SK-N-SH (cell line): ENCODE data around the gene WIPF2. TPM values are rescaled to one million over a fixed set of nuclear protein-coding genes. Genes with fewer than 3 reads are reported as not detected.
"Not testable (repeated sequence)": the region's sequence is repeated elsewhere in the genome, so short reads cannot be mapped to it uniquely, and the experiment has no call there.

Source experiments
- CTCF ChIA-PET: fragments of 300-600, 350-600 bp; formaldehyde crosslinking; extraction: SDS; loops from one replicate; lab custom pipeline; 2021; lab: Yijun Ruan, JAX
- POLR2A ChIA-PET: fragments of 350-600 bp; sonication (Branson Sonifier 250); formaldehyde crosslinking; extraction: SDS; loops from one replicate; lab custom pipeline; 2020; ENCODE audit warnings: antibody characterized with exemption, inconsistent platforms; lab: Yijun Ruan, JAX
- DNase-seq: peaks from one replicate; pipeline ENCODE4 v3.0.0; 2012
- H2AFZ ChIP-seq: fragments of 200-600 bp; sonication (generic); 2 replicates; pipeline ENCODE4 v1.8.1; 2016; ENCODE audit warnings: antibody characterized with exemption, mild to moderate bottlenecking, low read depth
- H3F3A ChIP-seq: fragments of 200-600 bp; sonication (generic); replicated peaks from 2 replicates; pipeline ENCODE3; 2016; ENCODE audit warnings: antibody characterized with exemption, mild to moderate bottlenecking; ENCODE audit not compliant: insufficient read depth
- H3K27ac ChIP-seq, 2 experiments: fragments of 200-500 bp in 1 of 2; fragments of 200-600 bp in 1 of 2; sonication (Bioruptor generic) in 1 of 2; sonication (generic), shearing (Covaris generic) in 1 of 2; 2 replicates each; pipeline versions ENCODE4 v1.5.1 to v1.6.1; 2014 to 2016; ENCODE audit warnings: low read depth in 2 of 2, inconsistent platforms in 1 of 2, low read length in 1 of 2, mild to moderate bottlenecking in 1 of 2, mixed read lengths in 1 of 2
- H3K27me3 ChIP-seq: fragments of 200-600 bp; sonication (generic), shearing (Covaris generic); 2 replicates; pipeline ENCODE4 v1.6.1; 2016; ENCODE audit warnings: mixed run types; ENCODE audit not compliant: insufficient read depth
- H3K36me3 ChIP-seq, 2 experiments: fragments of 200-500 bp in 1 of 2; fragments of 200-600 bp in 1 of 2; sonication (Bioruptor generic) in 1 of 2; sonication (generic) in 1 of 2; replicated peaks in 1 of 2; 2 replicates each; pipeline versions ENCODE3 to v1.5.1; 2014 to 2016; ENCODE audit warnings: low read length in 1 of 2, mild to moderate bottlenecking in 1 of 2; ENCODE audit not compliant: insufficient read depth in 2 of 2, control insufficient read depth in 1 of 2
- H3K4me1 ChIP-seq, 2 experiments: fragments of 200-500 bp in 1 of 2; fragments of 200-600 bp in 1 of 2; sonication (Bioruptor generic) in 1 of 2; sonication (generic), shearing (Covaris generic) in 1 of 2; 2 replicates each; pipeline versions ENCODE4 v1.5.1 to v1.6.1; 2014 to 2016; ENCODE audit warnings: low read depth in 1 of 2, low read length in 1 of 2, mixed run types in 1 of 2; ENCODE audit not compliant: insufficient read depth in 2 of 2, control insufficient read depth in 1 of 2
- H3K4me2 ChIP-seq: fragments of 200-600 bp; sonication (generic), shearing (Covaris generic); 2 replicates; pipeline ENCODE4 v1.6.1; 2017; ENCODE audit warnings: mixed run types
- H3K4me3 ChIP-seq, 2 experiments: fragments of 200-500 bp in 1 of 2; fragments of 200-600 bp in 1 of 2; sonication (Bioruptor generic) in 1 of 2; sonication (generic), shearing (Covaris generic) in 1 of 2; 2 replicates each; pipeline versions ENCODE4 v1.5.1 to v1.8.1; 2014 to 2016; ENCODE audit warnings: low read depth in 2 of 2, inconsistent platforms in 1 of 2, low read length in 1 of 2, mild to moderate bottlenecking in 1 of 2, mixed read lengths in 1 of 2, moderate library complexity in 1 of 2
- H3K79me2 ChIP-seq: fragments of 200-600 bp; sonication (generic); 2 replicates; pipeline ENCODE4 v1.8.1; 2017; ENCODE audit warnings: mild to moderate bottlenecking; ENCODE audit not compliant: insufficient read depth
- H3K9ac ChIP-seq: fragments of 200-600 bp; sonication (generic); 2 replicates; pipeline ENCODE4 v1.6.1; 2017; ENCODE audit warnings: mixed run types
- H3K9me2 ChIP-seq: fragments of 200-600 bp; sonication (generic); 2 replicates; pipeline ENCODE4 v1.6.1; 2017; ENCODE audit warnings: mixed run types
- H3K9me3 ChIP-seq: fragments of 200-600 bp; sonication (generic); 2 replicates; pipeline ENCODE4 v1.6.1; 2017; ENCODE audit warnings: mixed run types, mild to moderate bottlenecking, moderate library complexity
- H4K20me1 ChIP-seq: fragments of 200-600 bp; sonication (generic); 2 replicates; pipeline ENCODE4 v1.6.1; 2017; ENCODE audit warnings: mild to moderate bottlenecking, mixed run types; ENCODE audit not compliant: insufficient read depth
- NFIC ChIP-seq: IDR thresholded peaks from 2 replicates; pipeline ENCODE4 v1.4.0; 2012; ENCODE audit warnings: borderline replicate concordance
- RAD21 ChIP-seq: IDR thresholded peaks from 2 replicates; pipeline ENCODE4 v1.6.1; 2012; ENCODE audit warnings: mild to moderate bottlenecking, low read length
- TCF12 ChIP-seq: IDR thresholded peaks from 2 replicates; pipeline ENCODE4 v1.4.0; 2012
- WGBS: methylation state at CpG from one replicate; pipeline ENCODE4 v1.1.6; 2017; ENCODE audit warnings: low lambda C conversion rate; 5-methylcytosine and 5-hydroxymethylcytosine counted together
- polyA plus RNA-seq, 3 experiments: library from polyadenylated mRNA; depleted of rRNA; stranded (reverse); fragments of >200 nt; gene quantifications; 2 replicates each; pipeline ENCODE4 v1.2.3, GENCODE V29; 2012
- TF ChIP-seq, protein P1 (sequence below): IDR thresholded peaks from 2 replicates; pipeline ENCODE4; 2012
- TF ChIP-seq, protein P2 (sequence below): IDR thresholded peaks from 2 replicates; pipeline ENCODE4 v1.6.1; 2012; ENCODE audit warnings: mild to moderate bottlenecking, low read depth, low read length, moderate library complexity
- TF ChIP-seq, protein P3 (sequence below): fragments of 150-350 bp; IDR thresholded peaks from 2 replicates; pipeline ENCODE4 v1.6.1; 2016; ENCODE audit warnings: mild to moderate bottlenecking, low read depth, low read length

WIPF2 gene
- polyA plus RNA-seq, 1 of the 3 experiments (the other 2 are of a cell fraction) = 6.8 TPM

DNA sequence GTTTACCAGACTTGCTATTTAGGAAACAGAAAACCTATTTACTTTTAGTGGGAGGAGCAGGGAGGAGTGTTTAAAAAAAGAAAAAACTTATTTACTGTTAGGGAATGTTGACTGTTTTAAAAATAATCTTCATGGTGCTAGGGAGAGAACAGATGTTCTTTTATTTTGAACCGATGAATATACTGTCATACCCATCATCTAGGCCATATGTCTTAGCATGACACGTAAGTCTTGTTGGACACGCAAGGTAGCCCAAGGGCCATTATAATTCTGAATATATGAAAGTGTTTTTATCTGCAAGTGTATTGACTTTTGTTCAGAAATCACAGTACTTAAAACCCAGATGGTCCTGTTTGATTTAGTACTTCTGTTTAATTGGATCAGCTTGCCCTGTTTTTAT is 11.6 kb downstream of the WIPF2 start:
- no peak for DNase-seq
- Histone ChIP-seq H3K79me2 (peaks cover 96% of the 10 kb centered on the region), H4K20me1 (peaks cover 19% of the 10 kb centered on the region), H3K4me3 (no peak overlapping the region), H3K27ac (peak overlapping the region in 1 of 2 experiments; percentile 35; a peak in 2 of 4 replicates), H3K9ac (no peak overlapping the region), H3F3A (peaks cover 7% of the 10 kb centered on the region), H3K4me1 (no peaks in the 10 kb centered on the region; a peak in 2 of 4 replicates), H3K4me2 (no peak overlapping the region), H3K9me3 (no peaks in the 10 kb centered on the region), H3K36me3 (peaks cover 4 to 29% of the 10 kb centered on the region in 2 experiments), H3K27me3 (no peaks in the 10 kb centered on the region), H3K9me2 (no peaks in the 10 kb centered on the region), H2AFZ (no peak overlapping the region)
- POLR2A ChIA-PET = no interaction called here
- 78% methylated on average over 3 of the region's 3 CpGs for WGBS
- CTCF ChIA-PET = interaction anchor here (0.8 to 2.0 kb wide), 6 partner anchors 10 to 60 kb away, joined by 3 to 4 read pairs (median 4); partner anchors contain the start of gene WIPF2
- TF ChIP-seq, protein P1, sequence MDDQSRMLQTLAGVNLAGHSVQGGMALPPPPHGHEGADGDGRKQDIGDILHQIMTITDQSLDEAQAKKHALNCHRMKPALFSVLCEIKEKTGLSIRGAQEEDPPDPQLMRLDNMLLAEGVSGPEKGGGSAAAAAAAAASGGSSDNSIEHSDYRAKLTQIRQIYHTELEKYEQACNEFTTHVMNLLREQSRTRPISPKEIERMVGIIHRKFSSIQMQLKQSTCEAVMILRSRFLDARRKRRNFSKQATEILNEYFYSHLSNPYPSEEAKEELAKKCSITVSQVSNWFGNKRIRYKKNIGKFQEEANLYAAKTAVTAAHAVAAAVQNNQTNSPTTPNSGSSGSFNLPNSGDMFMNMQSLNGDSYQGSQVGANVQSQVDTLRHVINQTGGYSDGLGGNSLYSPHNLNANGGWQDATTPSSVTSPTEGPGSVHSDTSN = no peak
- no peak for TF ChIP-seq NFIC
- no peak for TF ChIP-seq TCF12
- TF ChIP-seq, protein P2, sequence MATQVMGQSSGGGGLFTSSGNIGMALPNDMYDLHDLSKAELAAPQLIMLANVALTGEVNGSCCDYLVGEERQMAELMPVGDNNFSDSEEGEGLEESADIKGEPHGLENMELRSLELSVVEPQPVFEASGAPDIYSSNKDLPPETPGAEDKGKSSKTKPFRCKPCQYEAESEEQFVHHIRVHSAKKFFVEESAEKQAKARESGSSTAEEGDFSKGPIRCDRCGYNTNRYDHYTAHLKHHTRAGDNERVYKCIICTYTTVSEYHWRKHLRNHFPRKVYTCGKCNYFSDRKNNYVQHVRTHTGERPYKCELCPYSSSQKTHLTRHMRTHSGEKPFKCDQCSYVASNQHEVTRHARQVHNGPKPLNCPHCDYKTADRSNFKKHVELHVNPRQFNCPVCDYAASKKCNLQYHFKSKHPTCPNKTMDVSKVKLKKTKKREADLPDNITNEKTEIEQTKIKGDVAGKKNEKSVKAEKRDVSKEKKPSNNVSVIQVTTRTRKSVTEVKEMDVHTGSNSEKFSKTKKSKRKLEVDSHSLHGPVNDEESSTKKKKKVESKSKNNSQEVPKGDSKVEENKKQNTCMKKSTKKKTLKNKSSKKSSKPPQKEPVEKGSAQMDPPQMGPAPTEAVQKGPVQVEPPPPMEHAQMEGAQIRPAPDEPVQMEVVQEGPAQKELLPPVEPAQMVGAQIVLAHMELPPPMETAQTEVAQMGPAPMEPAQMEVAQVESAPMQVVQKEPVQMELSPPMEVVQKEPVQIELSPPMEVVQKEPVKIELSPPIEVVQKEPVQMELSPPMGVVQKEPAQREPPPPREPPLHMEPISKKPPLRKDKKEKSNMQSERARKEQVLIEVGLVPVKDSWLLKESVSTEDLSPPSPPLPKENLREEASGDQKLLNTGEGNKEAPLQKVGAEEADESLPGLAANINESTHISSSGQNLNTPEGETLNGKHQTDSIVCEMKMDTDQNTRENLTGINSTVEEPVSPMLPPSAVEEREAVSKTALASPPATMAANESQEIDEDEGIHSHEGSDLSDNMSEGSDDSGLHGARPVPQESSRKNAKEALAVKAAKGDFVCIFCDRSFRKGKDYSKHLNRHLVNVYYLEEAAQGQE = no peak
- TF ChIP-seq RAD21 = no peak
- TF ChIP-seq, protein P3, sequence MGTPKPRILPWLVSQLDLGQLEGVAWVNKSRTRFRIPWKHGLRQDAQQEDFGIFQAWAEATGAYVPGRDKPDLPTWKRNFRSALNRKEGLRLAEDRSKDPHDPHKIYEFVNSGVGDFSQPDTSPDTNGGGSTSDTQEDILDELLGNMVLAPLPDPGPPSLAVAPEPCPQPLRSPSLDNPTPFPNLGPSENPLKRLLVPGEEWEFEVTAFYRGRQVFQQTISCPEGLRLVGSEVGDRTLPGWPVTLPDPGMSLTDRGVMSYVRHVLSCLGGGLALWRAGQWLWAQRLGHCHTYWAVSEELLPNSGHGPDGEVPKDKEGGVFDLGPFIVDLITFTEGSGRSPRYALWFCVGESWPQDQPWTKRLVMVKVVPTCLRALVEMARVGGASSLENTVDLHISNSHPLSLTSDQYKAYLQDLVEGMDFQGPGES = no peak

DNA sequence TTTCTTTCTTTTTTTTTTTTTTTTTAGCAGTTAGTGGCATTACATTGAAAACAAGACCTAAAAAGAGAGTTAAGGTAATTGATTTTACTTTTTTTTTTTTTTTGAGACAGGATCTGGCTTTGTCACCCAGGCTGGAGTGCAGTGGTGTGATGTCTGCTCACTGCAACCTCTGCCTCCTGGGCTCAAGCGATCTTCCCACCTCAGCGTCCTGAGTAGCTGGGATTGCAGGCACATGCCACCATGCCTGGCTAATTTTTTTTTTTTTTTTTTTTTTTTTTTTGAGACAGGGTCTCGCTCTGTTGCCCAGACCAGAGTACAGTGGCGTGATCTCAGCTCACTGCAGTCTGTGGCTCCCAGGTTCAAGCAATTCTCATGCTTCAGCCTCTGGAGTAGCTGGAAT is 12.8 kb downstream of the WIPF2 start:
- not testable (repeated sequence) for H3K27ac ChIP-seq, H3K9ac ChIP-seq, H2AFZ ChIP-seq, H3K9me3 ChIP-seq, H3K9me2 ChIP-seq, H3K27me3 ChIP-seq, H3K4me3 ChIP-seq, H3F3A ChIP-seq, H3K4me2 ChIP-seq, DNase-seq, H3K4me1 ChIP-seq
- WGBS = 94% methylated on average over 4 of the region's 4 CpGs
- POLR2A ChIA-PET = interaction anchor here (0.7 kb wide), 1 partner anchor 111 kb away, joined by 5 read pairs; no protein-coding TSS in a partner anchor
- H4K20me1 ChIP-seq = peaks cover 17% of the 10 kb centered on the region; the same call in 1 of the 2 replicates
- CTCF ChIA-PET = interaction anchor here (1.1 to 1.3 kb wide), 2 partner anchors 59 to 126 kb away, joined by 3 read pairs; no protein-coding TSS in a partner anchor
- peaks cover 97% of the 10 kb centered on the region for H3K79me2 ChIP-seq
- H3K36me3 ChIP-seq = peaks cover 4 to 29% of the 10 kb centered on the region in 2 experiments
